ENCODE results near the gene MEG3.
"Not testable (repeated sequence)": the region's sequence is repeated elsewhere in the genome, so short reads cannot be mapped to it uniquely, and the experiment has no call there.

Gene MEG3

GRCh38 chr14:100789460-100790417 is 36.2 kb upstream of the MEG3 start:
- DNase-seq = no peak

DNA sequence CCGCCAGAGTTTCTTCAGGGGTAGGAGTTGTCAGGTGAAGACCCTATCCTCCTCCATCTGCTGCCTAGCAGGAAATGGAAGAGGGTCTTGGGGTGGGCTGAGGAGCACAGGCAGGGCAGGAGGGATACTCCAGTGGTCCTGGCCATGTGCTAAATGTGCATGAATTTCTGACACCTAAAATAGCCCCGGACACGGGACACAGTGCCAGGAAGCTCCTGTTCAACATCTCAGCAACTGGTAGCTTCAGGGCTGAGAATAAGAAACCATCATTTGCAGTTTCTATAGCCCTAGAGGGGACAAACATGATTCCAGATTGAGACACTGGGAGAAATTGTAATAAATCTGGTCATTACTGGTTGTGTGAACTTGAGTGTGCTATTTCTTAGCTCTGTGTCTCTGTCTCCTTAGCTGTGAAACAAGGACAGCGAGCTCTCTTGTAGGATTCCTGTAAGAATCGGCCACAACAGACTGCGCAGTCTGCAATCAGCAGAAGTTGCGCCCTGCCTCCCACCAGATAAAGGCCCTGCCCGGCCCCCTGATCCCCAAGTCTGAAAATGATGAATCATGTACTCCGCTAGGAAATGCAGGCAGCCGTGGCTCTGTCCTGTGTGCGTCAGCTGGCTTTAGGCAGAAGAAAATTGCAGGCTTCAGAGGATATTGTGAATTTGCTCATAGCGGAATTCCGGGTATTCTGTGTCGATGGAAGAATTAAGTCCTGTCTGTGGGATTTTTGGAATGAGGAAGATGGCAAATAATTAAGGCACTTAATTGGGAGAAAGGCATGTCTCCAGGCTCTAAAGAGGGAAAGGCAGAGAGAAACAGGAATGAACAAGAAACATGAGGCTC is 35.2 kb upstream of the MEG3 start:
- no peak for DNase-seq

- DNase-seq = no peak
Measured at GRCh38 chr14:100791348-100791735, 34.6 kb upstream of the MEG3 start.

- no peak for DNase-seq
Measured at GRCh38 chr14:100791995-100792394, 33.9 kb upstream of the MEG3 start.

DNA sequence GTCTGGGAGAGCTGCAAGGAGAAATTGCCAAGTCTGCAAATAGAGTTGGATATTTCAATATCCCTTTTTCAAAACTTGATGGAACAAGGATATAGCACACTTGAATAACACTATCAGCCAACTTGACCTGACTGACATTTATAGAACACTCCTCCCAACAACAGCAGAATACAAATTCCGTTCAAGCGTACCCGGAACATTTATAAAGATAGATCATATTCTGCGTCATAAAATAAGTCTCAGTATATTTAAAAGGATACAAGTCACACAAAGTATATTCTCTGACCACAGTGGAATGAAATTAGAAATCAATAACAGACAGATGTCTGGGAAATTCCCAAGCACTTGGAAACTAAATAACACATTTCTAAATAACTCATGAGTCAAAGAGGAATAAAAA is 29.0 kb upstream of the MEG3 start:
- no peak for DNase-seq

- no peak for DNase-seq
Measured at GRCh38 chr14:100800041-100800440, 25.9 kb upstream of the MEG3 start.

DNA sequence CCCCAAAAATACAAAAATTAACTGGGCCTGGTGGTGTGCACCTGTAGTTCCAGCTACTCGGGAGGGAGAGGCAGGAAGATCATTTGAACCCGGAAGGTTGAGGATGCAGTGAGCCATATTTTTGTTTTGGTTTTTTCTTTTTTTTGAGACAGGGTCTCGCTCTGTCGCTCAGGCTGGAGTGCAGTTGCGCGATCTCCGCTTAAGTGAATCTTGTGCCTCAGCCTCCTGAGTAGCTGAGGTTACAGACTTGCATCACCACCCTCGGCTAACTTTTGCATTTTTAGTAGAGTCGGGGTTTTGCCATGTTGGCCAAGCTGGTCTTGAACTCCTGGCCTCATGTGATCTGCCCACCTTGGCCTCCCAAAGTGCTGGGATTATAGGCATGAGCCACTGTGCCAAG is 24.5 kb upstream of the MEG3 start:
- DNase-seq = not testable (repeated sequence)

GRCh38 chr14:100802179-100802578 is 23.7 kb upstream of the MEG3 start:
- no peak for DNase-seq

- DNase-seq = no peak
Measured at GRCh38 chr14:100802766-100803165, 23.2 kb upstream of the MEG3 start.

DNA sequence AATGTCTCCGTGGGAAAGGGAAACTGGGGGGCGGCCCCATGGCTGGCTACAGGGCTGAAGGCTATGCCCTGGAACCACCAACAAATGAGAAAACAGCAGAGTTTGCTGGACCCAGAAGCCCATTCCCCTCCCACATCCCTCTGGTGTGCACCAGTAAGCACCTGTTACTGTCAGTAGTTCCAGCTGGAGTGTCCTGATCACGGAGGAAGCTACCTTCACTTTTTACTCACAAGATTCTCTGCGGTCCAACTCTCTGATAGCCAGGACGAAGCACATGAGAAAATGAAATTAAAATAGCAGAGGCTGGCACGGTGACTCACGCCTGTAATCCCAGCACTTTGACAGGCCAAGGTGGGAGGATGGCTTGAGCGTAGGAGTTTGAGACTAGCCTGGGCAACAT is 22.7 kb upstream of the MEG3 start:
- DNase-seq = no peak

GRCh38 chr14:100803676-100804075 is 22.2 kb upstream of the MEG3 start:
- DNase-seq = no peak

DNA sequence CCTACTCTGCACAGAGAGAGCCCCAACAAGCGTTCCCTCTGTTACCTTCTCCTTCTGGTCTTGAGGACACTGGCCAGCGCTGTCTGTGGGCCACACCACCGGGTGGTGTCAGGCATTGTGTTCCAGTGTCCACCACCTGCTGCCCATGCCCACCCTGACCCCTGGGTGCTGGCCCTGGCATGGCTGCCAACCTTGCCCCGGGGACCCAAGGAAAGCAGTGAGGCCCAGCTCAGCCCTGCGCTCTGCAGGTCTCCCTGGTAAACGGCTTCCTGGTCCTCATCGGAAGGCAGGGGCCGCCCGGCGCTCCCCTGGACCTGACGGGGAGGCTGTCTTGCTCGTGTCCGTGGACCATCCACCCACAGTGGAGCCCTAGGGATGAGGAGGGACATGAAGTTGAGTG is 21.8 kb upstream of the MEG3 start:
- DNase-seq = no peak

- DNase-seq = no peak
Measured at GRCh38 chr14:100804558-100805309, 21.2 kb upstream of the MEG3 start.

DNA sequence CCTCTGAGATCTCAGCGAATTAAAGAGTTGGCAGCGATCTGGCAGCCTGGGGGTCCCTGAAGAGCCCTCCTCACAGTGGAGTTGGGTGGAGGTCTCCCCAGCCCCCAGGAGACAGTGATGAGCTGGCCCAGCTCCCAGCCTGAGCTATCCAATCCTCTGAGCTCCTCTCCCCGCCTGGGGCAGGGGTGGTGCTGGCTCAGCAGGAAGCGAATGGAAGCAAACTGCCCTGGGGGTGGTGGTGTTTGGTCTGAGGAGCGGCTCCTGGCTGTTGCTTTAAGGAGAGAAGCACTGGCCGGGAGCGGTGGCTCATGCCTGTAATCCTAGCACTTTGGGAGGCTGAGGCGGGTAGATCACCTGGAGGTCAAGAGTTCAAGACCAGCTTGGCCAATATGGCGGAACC is 19.5 kb upstream of the MEG3 start:
- no peak for DNase-seq

DNA sequence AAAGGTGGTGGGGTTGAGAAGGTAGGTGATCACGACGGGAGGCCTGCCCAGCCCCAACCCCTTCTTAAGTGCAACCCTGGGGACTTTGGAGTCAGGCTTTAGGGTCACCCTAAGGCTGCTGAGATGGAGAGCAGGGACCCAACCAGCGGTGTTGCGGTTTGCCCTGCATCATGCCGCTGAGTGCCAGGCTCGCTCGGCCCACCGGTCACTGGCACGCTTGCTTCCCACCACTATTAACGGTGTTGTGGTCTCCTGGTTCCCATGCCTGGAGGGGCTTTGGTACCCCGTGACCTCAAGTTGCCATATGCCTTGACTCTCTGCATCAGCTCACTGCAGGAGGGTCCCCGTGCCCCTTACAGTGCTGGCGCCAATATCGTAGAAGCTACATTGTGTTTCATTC is 18.4 kb upstream of the MEG3 start:
- DNase-seq = no peak

DNA sequence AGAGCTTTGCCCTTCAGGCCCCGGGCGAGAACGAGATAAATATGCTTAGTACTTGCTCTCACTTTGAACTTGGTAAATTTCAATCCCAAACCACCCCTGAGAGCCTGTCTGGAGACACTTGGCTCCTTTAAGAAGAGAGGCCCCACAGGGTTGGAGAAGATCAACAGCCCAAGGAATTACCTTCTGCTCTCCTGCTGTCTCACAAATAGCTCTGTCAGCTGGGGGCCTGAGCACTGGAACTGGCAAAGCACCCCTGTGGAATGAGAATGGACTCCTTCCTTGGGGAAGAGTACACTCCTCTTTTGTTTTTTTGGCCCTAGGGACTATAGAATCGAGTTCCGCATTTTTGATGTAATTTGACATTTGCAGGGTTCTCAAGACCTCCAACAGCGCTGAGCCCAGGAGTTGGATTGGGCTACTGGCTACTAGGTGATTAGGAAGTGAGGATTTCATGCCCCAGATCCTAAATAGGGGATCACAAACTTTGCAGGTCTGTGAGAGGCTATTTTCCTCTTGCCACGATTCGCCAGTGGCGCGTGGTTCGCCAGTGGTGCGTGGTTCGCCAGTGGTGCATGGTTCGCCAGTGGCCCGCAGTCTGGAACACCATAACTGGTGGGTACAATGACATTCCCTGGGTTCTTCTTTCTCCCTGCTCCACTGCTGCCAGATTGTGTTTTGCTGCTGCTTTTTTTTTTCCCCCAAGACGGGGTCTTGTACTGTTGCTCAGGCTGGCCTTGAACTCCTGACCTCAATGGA is 17.8 kb upstream of the MEG3 start:
- no peak for DNase-seq

DNA sequence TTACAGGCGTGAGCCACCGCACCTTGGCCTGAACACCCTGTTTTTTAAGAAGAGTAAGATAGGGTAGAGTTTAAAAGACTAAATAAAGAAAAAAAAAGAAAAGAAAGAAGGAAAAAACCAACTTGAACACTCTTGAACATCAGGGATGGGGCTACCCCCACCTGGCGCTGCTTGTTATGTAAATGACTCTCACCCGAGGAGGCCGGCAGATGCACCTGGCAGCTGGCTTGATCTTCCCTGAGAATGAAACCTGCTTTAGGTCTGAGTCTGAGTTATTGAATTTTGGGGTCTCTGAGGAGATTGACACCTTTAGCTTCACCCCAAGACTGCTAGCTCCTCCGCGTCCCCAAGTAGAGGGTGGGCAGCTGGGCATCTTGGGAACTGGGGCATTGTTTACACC is 15.5 kb upstream of the MEG3 start:
- DNase-seq = no peak

DNA sequence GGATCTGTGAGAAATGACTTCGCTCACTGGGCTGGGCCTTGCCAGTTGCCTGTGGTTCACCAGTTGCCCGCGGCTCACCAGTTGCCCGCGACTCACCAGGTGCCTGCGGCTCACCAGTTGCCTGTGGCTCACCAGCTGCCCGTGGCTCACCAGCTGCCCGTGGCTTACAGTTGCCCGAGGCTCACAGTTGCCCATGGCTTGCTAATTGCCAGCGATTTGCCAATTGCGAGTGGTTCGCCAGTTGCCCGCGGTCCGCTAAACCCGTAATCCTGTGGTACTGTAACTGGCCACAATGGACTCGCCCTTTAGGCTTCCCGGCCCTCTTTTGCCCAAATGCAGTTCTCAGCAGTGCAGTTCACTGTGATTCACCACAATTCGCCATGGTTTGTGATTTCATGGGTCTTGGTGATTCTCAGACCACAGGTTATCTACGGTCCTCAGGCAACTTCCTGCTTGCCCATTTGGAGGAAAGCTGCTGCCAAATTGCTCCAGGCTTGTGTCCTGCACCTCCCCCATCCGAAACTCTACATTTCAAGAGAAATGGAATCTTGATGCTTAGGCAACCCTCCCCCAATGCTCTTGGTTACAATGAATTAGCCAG is 15.0 kb upstream of the MEG3 start:
- DNase-seq = no peak

GRCh38 chr14:100813291-100813690 is 12.6 kb upstream of the MEG3 start:
- no peak for DNase-seq

DNA sequence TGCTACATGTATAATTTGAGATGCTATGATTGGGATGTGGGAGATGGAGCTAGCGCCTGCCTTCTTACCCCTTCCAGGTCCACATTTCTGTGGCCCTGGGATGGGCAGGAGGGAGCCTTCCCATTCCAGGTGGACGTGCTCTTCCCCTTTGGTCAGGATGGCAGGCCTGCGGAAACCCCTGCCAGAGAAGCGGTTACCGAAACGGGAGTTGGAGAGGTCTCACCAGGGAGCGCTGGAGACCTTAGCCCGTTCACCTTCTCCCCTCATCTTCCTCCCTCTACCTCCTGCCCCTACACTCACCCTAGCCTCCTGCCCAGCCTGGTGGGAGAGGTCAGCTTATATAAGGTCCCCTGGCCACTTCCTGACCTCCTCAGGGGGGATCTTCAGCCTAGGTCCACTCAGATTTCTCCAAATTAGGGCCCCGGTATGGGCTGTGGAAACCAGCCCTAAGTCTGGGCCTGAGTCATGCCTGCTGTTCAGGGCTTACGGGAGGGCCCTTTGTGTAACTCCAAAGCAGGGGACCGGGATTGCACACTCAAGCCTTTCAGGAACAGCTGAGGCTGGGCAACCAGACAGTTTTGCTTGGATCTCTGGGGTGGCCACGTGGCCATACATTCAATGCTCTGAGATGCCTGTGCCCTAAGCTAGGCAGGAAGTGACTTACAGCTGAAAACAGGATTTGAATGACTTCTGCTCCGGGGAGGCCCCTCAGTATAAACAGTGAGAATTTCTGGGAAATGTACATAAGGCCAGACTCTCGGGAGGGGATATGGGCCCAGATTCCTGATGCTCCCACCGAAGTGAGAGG is 10.2 kb upstream of the MEG3 start:
- DNase-seq = no peak

DNA sequence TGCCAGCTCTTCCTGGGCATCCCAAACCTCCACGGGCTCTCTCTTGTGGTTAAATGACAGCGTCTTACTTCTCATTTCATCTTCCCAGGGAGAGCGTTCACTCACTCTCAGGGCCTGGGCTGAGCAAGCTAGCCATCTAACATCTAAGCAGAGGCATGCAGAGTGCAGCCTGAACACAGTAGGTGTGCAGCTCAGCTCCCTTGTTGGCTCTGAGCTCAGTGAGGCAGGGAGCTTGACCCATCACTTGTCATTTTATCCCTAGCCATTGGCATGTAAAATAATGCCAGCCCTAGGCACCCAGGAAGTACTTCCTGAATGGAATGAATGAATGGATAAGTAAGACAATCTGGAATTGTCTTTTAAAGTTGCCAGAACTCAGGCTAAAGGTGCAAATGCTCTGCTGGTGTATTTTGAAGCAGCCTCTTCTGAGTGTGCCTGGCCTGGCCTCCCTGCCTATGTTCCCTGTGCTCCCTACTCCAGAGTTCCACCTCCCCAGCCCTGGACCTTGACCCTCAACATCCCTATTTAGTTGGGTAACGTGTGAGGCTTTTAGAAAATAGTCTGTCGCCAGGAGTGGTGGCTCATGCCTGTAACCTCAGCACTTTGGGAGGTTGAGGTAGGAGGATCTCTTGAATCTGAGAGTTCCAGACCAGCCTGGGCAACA is 9.5 kb upstream of the MEG3 start:
- no peak for DNase-seq

Measured in NCI-H2081 treated with DMSO at 0.1 percent for 48 hours (cell line).